ENCODE data around the gene PLCL2. TPM values are rescaled to one million over a fixed set of nuclear protein-coding genes. Genes with fewer than 3 reads are reported as not detected.

The PLCL2 gene
- not detected in 2 replicates for total RNA-seq (2014; rRNA removed)
- 0.02 TPM for polyA plus RNA-seq (2012)

DNA sequence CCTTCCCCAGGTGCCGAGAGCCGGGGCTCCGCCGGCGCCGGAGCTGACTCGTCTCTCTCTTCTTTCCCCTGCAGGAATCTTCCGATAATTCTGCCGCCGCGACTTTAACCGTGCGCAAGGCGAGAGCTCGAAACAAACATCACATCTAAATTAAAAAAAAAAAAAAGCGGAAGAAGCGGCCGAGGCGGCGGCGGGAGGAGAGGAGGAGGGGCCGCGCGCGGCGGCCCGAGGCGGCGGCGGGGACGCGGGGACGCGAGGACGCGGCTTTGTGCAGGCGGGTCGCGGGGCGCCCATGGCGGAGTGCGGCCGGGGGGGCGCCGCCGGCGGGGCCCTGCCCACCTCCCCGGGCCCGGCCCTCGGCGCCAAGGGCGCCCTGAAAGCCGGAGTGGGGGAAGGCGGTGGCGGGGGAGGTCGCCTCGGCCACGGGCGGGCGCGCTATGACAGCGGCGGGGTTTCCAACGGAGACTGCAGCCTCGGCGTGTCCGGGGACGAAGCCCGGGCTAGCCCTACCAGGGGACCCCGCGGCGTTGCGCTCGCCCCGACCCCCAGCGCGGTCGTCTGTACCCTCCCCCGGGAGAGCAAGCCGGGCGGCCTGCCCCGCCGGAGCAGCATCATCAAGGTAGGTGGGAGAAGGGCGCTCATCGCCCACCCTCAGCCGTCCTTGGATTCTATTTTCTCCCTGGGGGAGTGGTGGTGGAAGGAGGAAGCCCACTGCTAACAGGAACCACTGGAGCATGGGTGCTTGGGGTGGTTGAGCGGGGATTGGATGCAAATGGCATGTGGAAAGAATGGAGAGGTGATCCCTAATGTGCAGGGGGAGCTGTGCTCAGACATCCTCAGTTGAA is at the start of gene PLCL2:
Gene PLCL2 (plus strand): TSS at position 208 of the 845 bp plus-strand sequence. CDS start 85 bp downstream, at position 293.
- DNase-seq (ENCODE audit: low read depth): peak; percentile 7

DNA sequence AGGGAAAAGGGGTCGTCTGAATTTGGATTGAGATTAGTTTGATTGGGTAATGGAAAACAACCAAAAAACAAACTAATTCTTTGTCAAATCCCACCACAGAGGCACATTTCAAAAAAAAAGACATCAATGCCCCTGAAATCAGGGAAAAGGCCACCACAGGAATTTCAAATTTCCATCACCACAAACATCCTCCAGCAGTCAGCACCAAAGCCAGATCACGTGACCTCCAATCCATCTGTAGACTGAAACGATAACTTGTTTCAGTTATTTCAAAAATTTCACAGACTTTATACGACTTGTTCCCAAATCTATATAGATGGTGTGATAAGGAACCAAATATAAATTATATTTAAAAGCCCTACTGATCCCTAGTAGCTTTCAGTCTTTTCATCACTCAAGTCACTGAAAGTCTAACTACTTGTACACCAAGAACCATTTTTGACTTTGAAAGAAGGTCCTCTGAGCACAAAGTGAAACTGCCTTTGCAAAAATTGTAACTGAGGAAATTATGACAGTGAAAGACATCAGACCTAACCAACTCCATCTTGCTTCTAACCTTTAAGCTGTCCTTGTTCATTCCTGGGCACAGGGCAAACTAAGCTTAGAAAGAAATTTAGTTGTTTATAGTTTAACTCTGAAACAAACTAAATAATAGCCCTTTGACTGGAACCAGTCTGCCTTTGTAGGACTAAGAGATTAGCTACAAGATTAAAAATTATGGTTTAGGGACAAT is 48.1 kb upstream of the PLCL2 start:
- DNase-seq (ENCODE audit: low read depth): no peak

GRCh38 chr3:16837602-16838001 is 47.2 kb upstream of the PLCL2 start:
- DNase-seq (ENCODE audit: low read depth): peak; percentile 14

GRCh38 chr3:16838561-16838960 is 46.2 kb upstream of the PLCL2 start:
- peak; percentile 5 for DNase-seq (ENCODE audit: low read depth)

- DNase-seq (ENCODE audit: low read depth): no peak
These were observed 45.3 kb upstream of the PLCL2 start for GRCh38 chr3:16839271-16840100.

DNA sequence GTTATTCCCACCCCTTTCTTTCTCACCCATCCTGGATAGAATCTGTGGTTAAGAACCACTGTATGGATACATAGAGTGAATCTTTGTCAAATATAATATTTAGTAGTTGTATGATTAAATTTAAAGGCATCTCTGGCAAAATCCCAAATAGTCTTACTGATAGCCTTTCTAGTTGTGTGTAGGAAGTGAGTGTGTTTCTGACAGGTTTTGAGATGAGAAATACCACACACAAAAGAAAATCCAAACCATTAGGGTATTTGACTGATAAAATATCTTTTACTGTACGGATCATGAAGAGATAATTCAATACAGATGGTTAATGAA is 44.7 kb upstream of the PLCL2 start:
- no peak for DNase-seq (ENCODE audit: low read depth)

DNA sequence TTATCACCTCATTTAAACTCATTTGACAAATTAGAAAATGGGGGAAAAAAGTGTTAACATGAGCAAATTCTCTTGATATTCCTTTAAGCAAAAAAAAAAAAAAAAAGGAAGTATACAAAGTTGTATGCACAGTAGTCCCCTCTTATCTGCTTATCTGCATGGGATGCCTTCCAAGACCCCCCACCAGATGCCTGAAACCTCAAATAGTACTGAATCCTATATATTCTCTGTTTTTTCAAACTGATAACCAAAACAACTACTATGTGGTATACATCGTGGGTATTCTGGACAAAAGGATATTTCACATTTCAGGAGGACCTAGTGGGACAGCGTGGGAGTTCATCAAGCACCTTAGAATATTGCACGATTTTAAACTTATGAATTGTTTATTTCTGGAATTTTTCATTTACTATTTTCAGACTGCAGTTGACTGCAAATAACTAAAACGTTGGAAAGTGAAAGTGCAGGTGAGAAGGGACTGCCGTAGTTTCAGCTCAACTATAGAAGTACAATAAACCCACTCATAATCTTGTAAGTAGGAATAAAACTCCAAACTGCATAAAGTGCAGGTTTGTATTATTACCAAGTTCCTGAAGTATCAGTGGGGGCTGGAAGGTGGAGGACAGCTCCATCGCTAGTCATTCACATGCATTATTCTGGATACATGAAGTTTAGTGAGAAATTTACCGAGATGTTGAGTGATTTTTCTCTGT is 43.6 kb upstream of the PLCL2 start:
- DNase-seq (ENCODE audit: low read depth): no peak

GRCh38 chr3:16841904-16842271 is 42.9 kb upstream of the PLCL2 start:
- DNase-seq (ENCODE audit: low read depth): no peak

DNA sequence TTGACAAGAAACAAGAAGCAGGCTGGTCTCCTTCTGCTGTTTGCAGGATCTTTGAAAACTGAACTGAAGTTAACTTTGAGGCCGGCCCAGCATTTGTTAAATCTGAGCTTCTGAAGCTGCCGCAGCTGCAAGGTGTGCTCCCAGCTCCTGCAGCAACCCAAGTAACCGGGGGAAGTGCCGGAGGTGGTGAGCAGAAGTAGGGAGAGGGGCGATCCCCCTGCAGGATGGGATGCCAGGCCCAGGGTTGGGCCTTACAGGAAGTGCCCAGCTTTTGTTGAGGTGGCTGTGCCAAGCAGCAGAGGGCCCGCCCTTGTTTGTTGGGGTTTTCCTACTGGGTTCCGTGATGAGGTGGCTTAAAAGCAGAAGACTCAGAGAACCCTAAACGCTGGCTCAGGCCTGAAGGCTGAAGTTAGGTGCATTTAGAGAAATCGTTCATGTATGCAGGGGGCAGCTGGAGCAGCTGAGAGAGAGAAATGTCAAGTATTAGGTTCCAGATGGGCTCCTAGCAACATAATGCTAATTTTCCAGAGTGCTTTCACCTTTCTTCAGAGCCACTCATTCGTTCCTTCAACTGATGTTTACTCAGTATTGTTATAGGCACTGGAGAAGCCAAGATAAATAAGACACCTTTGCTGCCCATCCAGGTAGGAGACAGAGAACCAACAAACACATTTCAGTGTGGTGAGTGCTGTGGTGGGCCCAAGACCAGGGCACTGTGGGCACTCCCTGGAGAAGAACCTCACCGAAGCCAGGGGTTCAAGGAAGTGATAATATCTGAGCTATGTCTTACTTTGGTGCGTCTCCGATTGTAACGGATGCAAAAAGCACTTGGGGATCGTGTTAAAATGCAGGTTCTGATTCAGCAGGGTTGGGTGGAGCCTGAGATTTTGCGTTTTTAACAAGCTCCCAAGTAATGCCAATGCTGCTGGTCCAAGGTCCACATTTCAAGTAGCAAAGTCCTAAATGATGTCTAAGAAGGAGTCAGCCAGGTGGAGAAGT is 42.2 kb upstream of the PLCL2 start:
- no peak for DNase-seq (ENCODE audit: low read depth)

DNA sequence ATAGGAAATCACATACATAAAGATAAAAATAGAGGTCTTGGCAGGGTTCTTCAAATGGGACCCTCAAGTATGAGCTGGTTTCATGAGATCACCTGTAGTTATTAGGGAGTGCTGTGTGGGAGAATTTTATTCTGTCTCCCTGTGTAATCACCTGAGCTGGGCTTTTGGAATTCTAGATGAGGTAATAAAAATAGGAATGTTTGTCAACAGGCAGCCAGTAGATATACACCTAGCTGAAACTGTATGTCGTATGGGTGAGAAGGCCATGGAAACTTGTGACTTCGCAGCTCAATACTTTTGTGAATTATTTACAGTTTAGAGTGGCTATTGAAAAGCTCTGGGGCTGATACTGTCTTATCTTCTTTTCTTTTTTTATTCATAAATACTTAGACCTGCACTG is 40.5 kb upstream of the PLCL2 start:
- DNase-seq (ENCODE audit: low read depth): no peak

DNA sequence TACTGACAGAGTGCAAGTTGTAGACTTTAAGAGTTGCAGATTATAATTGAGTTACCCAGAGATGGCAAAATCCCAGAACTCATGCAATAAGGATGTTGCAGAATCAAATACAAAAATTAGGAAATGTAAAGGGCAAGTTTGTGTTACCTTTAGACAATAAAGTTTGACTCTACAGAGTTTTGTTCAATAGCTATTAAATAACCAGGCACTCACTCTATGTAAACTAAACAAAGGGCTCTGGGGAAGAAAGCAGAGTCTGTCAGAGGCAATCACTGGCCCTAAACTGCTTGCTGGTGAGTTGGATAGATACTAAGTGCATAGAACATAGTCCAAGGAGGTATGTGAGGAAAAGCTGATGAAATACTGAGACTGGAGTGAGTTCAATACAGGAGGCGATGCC is 40.0 kb upstream of the PLCL2 start:
- no peak for DNase-seq (ENCODE audit: low read depth)

DNA sequence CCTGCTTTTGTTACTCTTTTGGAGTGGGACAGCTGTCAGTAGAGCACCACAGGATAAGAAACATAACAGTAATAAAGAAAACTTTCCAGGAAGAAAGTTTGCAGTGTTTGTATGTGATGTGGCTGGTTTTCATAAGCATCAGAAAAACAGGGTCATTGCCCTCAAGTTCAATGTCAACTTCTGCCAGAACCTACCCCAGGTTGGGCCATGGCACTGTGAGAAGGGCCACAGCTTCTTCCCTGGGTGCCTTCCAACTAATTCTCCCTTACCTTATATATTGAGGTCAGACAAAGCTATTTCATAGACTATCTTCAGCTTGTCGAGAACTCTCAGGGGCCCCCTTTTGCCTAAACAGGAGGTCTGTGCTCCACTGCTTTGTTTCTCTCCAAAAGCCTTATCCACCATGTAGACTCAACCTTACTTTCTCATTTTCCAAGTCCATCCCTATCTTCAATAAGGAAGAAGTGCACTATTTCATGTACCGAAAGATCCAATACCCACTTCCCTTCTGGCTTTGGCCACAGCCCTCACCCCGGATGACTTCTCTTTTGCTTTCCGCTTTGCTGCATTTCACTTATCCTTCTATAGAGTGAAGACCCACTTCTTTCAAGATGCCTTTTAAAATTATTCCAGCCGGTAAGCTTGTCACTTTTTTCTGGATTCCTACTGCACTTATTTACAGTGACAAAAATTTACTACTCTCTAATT is 38.2 kb upstream of the PLCL2 start:
- no peak for DNase-seq (ENCODE audit: low read depth)

DNA sequence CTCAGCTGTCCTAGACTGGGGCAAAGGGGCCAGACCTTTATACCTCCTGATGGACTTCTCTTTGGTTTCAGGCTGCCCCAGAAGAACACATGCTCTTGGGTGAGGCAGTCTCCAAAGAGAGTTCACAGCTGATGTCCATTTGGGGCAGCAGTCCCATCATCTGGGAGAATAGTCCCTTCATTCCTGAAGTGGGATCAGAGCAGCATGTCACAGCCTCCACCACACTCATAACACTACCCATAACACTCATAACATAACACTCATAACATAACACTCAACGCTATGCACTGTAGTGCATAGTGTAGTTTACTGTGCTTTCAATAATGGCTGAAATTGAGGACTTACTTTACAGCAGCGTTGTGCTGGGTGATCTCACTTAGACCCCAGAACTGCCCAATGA is 36.7 kb upstream of the PLCL2 start:
- no peak for DNase-seq (ENCODE audit: low read depth)

DNA sequence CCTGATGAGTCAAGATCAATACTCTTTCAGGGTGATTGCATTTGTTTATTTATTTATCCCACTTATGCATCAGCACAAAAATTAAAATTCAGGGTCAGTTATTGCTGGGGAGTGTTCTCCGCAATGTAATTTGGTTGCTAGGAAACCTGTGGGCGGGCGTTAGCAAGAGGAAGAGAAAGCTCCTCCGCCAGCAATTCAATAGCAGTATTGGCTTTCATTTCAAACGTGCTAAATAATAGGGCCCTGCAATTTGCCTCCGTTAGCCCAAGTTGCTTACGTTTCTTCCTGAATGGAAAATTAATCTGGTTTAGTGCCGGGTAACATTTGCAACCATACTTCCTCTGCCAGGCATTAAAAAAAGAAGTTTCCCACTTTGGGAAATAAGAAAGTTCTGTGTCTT is 35.5 kb upstream of the PLCL2 start:
- DNase-seq (ENCODE audit: low read depth): no peak

GRCh38 chr3:16849795-16850194 is 35.0 kb upstream of the PLCL2 start:
- peak; percentile 52 for DNase-seq (ENCODE audit: low read depth)

DNA sequence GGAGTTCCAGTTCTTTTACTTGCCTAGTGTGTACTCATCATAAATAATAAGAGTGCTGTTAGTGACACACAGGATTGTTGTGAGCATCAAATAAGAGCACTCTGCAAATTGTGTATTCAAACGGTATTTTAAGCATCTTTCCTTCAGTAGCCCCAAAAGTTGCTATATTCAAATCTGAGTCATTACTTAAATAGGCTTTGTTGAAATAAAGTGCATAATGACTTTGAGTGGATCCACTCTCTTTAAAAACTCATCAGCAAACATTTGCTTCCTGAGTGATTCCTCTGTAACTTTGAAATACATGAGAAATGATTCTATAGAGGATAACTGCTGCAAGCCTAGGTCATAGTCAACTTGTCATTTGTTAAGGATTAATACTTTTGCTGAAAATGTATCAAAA is 29.3 kb upstream of the PLCL2 start:
- no peak for DNase-seq (ENCODE audit: low read depth)

DNA sequence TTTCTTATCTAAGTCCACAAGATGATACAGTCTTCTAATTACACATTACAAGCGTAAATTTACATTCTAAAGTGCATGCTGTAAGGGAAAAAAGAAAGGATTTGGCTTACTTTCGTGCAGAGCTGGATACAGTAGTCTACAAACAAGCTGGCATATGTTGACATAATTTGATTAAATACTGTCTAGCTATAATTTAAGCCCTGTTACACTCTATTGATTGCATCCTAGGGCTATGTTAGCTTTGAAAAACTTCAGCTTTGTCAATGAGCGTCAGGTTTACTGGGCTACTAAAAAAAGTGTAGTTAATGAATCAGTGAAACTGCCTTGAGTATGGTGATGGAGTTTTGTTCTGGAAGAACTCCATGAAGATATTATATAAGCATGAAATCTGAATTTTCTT is 24.5 kb upstream of the PLCL2 start:
- DNase-seq (ENCODE audit: low read depth): no peak

GRCh38 chr3:16861432-16861831 is 23.3 kb upstream of the PLCL2 start:
- DNase-seq (ENCODE audit: low read depth): no peak

DNA sequence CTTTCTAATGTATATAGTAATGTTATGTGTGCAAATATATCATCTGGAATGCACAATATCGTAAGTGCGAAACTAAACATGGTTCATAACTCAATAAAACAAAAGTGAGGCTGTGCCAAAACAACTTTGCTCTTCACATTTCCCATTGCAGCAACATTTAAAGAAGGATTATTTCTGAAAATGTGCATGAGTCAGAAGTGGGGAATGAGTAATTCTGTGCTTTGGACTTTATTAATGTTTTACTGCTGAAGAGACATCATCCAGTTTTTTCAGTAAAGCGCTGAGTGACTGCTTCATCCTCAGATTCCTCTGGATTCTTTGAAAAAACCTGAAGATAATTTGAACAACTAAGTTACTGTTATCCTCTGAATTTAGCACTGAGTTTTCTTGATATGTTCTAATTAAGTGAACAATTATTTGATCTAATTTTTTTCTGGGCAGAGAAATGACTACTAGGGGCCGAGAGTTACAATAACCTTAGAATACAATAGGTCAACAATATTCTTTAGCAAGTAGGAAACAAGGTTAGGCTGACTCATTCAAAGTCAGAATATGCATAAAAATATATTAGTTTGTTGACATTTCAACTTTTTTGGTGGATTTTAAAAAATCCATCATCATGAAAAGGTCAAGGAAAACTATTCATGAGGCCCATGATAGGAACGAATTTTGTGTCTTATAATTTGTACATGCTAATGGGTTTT is 20.0 kb upstream of the PLCL2 start:
- DNase-seq (ENCODE audit: low read depth): peak; percentile 42
